Inferior parietal cortex (tissue), 1 donor: ENCODE measurements around the gene CTDSP1.

Experiments
- DNase-seq: peaks from one replicate; pipeline ENCODE4 v3.0.0-alpha.2; 2016; ENCODE audit errors: extremely low spot score

CTDSP1 gene

DNA sequence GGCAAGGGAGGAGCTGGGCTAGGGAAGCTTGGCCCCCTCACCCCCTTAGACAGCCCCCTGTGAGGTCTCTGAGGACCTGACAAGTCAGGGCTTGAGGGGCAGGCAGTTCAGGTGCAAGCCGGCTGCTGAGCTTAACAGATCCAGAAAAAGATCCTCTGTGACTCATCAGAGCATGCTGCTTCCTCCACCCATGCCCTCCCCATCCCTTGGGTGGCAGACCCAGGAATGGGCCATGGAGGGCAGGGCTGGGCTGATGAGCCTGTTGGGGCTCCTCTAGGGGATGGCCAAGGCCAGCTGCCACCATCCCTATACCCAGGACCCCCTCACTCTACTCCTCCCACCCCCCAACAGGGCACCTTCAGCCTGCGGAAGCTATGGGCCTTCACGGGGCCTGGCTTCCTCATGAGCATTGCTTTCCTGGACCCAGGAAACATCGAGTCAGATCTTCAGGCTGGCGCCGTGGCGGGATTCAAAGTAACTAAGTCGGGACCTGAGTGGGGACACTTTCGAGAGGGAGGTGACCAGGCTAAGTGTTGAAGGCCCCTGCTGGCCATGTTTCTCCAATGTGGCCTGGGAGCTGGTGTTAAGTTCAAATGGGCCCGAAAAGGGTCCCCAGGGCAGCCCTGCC lies 15.7 kb upstream of the CTDSP1 start:
- DNase-seq: no peak

DNA sequence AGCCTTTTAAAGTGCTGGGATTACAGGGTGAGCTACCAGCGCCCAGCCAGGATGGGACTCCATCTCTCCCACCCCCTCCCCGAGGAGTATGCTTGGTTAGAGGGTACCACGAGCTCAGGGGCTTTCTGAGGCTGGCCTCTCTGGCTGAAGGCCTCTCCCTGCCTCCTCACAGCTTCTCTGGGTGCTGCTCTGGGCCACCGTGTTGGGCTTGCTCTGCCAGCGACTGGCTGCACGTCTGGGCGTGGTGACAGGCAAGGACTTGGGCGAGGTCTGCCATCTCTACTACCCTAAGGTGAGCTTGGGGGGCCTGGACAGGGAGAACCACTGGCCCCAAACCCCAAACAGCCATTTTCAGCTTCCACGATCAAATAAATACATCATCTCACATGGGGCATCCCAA lies 14.7 kb upstream of the CTDSP1 start:
- no peak for DNase-seq

DNA sequence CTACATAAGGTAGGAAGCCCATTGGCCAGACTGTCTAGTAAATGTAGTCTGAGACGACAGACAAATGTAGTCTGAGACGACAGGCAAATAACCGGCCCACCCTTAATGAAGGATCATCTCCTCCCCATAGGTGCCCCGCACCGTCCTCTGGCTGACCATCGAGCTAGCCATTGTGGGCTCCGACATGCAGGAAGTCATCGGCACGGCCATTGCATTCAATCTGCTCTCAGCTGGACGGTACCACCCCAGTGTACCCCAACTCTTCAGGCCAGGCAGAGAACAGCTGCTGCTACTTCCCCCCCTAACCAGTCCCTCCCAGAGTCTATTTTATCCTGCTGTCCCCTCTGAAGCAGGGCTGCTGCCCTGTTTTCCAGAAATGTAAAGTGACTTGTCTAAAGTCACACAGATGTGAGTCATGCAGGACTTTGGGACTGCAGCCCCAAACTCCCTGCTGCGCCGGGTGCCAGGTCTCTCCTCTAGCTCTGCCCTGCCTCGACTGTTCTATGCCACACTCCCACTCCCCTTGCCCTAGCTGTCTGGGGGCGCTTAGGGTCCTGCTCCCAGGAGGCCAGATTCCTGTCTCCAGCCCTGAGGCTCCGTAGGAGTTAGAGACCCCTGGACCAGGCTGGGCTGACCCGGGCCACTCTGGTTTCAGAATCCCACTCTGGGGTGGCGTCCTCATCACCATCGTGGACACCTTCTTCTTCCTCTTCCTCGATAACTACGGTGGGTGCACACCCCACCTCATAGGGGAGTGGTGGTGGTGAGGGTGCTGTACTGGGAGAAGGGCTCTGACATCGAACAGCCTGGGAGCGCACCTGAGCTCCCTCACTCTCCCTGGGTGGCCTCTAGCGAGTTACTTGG lies 12.9 kb upstream of the CTDSP1 start:
- no peak for DNase-seq

DNA sequence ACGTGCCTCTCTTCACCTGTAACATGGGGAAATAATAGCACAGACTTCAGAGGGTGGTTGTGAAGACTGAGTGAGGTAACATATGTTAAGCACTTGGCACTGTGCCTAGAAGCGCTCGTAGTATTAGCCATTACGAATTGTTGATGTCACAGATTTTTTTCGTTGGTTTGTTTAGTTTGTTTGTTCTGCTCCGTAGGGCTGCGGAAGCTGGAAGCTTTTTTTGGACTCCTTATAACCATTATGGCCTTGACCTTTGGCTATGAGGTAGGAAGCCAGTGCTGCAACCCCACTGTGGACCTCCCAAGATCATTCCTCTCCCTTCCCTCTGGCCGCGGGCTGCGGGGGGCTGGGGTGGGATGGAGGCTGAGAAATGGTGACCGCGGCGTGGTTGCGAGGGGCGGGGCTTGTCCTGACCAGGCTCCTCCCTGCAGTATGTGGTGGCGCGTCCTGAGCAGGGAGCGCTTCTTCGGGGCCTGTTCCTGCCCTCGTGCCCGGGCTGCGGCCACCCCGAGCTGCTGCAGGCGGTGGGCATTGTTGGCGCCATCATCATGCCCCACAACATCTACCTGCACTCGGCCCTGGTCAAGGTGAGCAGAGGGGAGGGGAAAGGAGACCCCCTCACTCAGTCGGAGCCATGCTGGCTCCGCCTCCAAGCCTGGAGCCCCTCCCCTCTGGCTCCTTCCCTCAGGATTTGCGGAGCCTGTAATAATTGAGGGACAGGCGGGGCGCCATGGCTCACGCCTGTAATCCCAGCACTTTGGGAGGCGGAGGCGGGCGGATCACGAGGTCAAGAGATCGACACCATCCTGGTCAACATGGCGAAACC lies 12.1 kb upstream of the CTDSP1 start:
- no peak for DNase-seq

DNA sequence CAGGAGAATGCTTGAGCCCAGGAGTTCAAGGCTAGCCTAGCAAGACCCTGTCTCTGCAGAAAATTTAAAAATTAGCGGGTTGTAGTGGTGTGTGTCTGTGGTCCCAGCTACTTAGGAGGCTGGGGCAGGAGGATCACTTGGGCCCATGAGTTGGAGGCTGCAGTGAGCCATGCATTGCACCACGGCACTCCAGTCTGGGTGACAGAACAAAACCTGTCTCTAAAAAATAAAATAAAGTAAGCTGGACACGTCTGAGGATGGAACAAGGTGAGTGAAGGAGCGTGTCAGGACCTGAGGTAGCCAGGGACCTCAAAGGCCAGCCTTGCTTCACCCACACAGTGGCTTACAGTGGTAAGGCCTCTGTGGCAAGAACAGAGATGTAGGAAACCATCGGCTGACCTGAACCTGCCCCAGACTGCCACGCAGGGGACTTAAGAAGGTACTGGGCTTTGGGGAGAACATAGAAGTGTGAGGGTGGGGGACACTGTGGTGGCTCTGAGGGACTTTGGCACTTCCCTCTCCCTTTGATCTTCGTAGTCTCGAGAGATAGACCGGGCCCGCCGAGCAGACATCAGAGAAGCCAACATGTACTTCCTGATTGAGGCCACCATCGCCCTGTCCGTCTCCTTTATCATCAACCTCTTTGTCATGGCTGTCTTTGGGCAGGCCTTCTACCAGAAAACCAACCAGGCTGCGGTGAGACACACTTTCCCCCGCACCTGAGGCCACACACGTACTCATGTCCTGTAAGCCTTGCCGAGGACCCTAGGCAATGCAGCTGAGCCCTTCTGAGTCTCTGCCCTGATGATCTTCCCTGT lies 10.1 kb upstream of the CTDSP1 start:
- DNase-seq: no peak

DNA sequence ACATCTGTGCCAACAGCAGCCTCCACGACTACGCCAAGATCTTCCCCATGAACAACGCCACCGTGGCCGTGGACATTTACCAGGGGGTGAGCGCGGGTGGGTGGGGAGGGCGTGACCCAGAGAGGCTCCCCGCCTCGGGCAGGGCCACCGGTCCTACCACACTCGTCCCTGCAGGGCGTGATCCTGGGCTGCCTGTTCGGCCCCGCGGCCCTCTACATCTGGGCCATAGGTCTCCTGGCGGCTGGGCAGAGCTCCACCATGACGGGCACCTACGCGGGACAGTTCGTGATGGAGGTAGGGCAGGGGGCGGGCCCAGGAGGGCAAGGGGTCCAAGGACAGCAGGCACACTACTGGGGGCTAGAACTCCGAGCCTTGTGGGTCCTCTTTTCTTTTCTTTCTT lies 8.5 kb upstream of the CTDSP1 start:
- DNase-seq: no peak

DNA sequence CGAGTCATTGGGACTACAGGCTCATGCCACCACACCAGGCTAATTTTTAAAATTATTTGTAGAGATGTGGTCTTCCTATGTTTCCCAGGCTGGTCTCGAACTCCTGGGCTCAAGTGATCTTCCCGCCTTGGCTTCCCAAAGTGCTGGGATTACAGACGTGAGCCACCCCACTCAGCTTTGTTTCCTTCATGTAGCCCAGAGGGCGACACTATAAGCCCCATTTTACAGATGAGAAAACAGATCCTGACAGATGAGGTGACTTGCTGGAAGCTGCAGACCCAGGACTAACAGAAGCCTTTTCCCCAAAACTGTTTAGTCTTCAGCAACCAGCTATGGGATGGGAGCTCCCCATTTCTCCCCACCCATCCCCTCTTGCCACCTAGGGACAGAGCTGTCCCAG lies 7.2 kb upstream of the CTDSP1 start:
- DNase-seq: no peak

DNA sequence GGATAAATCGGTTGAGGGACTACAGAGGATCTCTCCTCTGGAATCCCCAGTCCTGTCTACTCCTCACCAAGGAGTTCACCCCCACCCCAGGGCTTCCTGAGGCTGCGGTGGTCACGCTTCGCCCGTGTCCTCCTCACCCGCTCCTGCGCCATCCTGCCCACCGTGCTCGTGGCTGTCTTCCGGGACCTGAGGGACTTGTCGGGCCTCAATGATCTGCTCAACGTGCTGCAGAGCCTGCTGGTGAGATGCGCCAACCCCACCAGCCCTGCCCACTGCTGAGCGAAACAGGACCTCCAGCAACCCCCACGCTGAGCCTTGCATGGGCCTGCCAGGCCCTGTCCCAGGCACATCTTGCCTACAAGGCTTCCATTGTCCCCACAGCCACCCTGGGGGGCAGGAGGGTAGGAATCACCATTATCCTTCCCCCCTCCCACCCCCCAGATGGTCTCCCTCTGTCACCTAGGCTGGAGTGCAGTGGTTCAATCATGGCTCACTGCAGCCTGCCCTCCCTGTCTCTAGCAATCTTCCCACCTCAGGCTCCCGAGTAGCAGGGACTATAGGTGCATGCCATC lies 6.7 kb upstream of the CTDSP1 start:
- DNase-seq: no peak

DNA sequence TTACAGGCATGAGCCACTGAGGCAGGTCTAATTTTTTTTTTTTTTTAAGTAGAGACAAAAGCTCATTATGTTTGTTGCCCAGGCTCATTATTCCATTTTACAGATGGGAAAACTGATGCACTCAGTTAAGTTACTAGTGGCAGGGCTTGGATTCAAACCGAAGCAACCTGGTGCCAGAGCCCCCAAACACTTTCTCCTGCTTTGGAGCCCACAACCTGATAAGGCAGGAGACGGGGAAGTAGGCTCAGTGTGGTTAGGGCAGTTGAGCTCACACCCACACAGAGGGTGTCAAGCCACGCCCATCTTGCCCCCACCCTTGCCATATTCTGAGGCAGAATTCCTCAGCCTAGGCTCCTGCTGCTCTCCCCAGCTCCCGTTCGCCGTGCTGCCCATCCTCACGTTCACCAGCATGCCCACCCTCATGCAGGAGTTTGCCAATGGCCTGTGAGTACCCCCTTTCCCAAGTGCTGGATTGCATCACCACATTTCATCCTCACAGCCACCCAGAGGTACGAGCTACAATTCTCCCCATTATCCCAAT lies 5.8 kb upstream of the CTDSP1 start:
- no peak for DNase-seq

DNA sequence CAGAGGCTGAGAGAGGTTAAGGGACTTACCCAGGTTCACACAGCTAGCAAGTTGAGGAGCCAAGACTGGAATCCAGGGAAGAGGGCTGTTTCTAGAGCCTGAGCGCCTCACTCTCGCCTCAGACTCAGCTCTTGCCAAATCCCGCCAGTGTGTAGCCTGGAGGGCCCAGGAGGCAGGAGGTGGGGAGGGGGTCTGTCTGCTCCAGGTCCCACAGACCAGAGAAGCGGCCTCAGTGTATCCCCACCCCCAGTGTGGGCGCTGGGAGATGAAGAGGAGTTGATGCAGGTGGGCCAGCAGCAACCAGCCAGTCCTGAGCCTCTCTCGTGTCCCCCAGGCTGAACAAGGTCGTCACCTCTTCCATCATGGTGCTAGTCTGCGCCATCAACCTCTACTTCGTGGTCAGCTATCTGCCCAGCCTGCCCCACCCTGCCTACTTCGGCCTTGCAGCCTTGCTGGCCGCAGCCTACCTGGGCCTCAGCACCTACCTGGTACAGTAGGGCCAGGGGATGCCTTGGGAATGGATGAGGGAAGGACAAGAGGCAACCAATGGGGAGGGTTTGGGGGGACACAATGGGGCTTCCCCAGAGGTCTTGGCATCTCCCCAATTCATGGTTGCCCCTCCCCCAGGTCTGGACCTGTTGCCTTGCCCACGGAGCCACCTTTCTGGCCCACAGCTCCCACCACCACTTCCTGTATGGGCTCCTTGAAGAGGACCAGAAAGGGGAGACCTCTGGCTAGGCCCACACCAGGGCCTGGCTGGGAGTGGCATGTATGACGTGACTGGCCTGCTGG lies 5.2 kb upstream of the CTDSP1 start:
- no peak for DNase-seq

DNA sequence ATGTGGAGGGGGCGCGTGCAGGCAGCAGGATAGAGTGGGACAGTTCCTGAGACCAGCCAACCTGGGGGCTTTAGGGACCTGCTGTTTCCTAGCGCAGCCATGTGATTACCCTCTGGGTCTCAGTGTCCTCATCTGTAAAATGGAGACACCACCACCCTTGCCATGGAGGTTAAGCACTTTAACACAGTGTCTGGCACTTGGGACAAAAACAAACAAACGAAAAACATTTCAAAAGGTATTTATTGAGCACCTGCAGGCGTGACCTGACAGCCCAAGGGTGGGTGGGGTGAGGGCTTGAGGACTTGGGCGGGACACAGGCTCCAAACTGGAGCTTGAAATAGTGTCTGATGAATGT lies 4.6 kb upstream of the CTDSP1 start:
- DNase-seq: no peak

DNA sequence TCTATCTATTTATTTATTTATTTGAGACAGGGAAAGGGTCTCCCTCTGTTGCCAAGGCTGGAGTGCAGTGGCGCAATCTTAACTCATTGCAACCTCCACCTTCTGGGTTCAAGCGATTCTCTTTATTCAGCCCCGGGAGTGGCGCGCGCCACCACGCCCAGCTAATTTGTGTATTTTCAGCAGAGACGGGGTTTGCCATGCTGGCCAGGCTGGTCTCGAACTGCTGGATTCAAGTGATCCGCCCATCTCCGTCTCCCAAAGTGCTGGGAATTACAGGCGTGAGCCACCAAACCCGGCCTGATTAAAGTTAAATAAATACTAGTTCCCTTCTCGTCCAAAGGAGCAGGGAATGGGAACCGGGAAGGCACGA lies 4.2 kb upstream of the CTDSP1 start:
- DNase-seq: no peak

DNA sequence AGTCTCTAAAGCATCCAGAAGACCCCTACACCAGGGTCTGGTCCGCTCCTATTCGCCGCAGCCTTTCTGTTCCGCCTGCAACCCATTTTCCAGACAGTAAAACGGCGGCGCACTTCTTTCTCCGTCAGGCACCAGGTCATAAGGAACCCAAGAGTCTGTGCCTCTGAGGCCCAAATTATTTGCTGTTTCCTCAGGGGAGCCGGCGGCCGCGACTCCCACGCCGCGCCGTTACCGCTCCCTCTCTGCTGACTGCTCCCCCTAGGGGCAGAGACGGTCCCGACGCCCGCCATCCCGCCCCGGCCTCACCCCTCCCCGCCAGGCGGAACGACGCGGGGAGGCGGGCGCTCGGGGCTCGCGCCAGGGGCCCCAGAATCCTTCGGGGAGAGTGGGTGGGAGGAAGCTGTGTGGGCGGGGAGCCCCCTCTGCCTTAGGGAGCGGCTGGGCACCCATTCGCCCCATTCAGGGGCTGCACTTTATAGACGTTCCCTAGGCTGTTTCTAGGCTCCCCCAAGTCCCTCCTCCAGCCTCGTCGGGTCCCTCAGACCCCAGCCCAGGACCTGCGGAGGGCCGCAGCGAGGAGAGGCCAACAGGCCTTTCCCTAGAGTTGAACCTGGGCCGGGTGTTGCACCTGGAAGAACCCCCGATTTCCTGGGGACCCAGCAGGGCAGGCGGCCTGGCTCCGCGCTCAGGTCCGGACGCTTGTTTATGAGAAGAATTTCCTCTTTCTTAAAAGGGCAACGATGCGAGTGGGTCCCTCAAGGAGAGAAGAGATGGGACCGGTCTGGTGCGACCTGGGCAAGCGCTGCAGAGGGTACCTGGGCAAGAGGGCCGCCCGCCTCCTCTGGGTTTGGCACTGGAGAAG lies 3.6 kb upstream of the CTDSP1 start:
- peak; percentile 96 for DNase-seq

DNA sequence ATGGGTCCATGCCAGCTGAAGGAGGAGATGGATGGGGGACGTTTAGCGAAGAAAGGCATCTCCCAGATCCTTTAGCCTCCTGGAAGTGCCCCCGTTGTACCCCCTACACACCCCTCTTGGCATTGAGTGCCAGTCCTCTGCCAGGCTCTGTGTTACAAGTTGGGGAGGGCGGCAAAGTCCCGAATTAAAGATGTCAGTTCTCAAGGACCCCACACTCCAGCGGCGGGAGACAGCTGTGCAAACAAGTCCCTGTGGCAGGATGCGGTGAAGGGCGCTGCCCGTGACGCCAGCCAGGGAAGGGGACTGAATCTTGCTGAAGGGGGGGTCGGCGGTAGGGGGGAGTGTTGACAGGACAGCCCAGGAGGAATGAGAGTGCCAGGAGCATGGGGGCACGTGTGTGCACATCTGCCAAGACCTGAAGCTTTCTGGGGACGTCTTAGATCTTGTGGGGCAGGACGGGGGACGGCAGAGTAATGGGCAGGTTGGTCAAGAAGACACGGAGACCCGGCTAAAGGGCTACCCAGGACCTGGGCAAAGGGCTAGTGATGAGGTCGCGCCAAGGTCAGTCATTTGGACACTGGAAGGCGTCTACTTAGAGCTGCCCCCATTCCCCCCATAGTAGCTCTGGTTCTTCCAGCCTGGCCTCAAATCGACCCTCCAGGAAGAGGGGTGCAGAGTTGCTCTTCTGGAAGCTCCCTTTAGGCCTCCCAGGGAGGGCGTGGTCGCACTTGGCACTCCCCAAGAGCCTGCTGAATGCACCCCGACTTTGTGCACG lies 2.8 kb upstream of the CTDSP1 start:
- peak; percentile 49 for DNase-seq

DNA sequence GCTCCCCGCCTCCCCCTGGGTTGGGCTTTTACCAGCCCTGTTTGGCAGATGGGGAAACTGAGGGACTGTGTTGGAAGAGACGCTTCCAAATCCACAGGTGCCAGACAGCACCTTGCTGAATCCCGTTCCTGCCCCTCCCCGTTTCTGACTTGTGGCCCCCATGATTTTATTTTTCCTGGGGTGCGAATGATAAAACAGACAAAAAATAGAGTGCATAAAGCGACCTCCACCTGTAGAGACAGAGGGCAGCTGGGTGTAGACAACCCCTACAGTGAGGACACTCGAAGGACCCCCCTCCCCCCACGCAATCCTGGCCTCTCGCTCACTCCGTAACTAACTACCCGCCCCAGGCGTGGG lies 2.2 kb upstream of the CTDSP1 start:
- no peak for DNase-seq

DNA sequence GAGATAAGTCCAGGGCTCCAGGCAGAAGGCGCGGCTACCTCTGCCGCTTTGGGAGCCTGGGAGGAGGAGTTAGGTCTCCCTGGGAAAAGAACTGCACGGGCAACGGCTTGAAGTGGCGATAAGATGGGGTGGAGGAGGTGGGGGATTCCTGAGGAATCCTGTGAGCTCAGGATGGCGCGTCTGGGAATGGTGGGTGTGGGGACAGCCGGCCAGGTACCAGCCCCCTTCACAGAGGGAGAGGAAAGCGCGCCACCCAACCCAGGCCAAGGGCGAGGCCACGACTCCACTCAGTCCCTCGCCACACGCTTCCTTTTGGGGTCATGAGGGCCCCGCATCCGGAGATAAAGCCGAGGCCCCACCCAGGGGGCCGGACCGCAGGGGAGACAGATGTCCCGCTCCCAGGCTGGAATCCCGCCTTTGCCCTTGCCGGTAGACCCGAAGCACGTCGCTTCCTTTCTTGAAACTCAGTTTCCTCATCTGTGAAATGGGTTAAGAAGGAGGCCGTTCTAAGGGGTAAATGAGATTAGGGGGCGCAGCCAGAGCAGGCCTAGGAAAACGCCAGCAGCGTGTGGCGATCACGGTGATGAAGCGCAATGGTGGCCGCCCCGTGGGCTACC lies 1.7 kb upstream of the CTDSP1 start:
- DNase-seq: peak; percentile 50

DNA sequence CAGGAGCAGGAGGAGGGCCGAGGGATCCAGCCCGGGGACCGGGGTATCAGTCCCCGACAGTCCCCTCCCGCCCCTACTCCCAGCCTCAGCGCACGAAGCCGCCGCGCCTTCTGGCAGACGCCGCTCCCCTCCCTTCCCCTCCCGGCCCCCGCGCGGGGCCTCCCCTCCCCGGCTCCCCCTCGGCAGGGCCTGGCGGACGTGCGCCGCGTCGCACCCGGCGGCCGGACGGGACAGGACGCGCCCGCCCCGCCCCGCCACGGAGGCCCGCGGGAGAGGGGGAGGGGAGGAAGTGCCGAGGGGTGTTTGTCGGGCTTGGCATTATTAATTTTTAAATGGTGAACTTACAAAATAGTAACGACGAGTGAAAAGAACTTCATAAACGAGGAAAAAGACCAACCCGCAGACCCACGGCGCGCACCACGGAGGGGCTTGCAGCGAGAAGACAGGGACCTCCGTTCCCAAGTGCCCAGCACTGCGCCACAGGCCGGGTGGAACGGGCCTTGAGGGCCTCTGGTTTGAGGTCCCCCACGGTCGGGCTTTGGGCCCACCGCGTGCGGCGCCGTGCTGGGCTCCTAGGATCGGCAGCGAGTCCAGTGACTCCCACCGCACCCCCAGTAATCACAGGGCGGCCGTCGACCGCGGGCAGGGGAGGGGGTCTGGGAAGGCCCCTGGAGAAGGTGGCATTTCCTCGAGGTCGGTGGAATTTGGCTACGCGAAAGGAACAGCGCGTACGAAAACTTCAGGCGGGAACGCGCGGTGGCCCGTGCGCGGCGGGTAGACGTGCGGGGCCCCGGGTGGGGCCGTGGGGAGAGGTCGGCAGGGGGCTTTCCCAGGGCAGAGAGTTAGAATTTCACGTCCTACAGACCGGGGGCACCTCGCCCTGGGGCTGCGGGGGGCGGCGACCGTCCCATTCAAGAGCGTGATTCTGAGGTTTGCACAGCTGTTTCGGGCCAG lies 954 bp upstream of the CTDSP1 start:
- DNase-seq: peak; percentile 41
